Vagina (tissue), 2 donors: Measurements from ENCODE around the gene KPTN.

Experiments
- POLR2AphosphoS5 ChIP-seq, 2 donors: sonication (generic); formaldehyde crosslinking; IDR thresholded peaks; one replicate each; pipeline ENCODE4 v1.9.0; 2017; ENCODE audit warnings: antibody characterized with exemption in 2 of 2, mild to moderate bottlenecking in 2 of 2, low read depth in 1 of 2; ENCODE audit not compliant: insufficient read depth in 1 of 2
- TF ChIP-seq, protein P1 (sequence below), 3 experiments: fragments of 450-650 bp in 2 of 3; fragments of 200-600 bp in 1 of 3; sonication (generic) in 1 of 3; IDR thresholded peaks; one replicate each; pipeline ENCODE4 v1.5.1; 2017 to 2019; ENCODE audit warnings: antibody characterized with exemption in 3 of 3, mild to moderate bottlenecking in 2 of 3, moderate library complexity in 2 of 3

GRCh38 chr19:47493378-47494210, 9.6 kb upstream of the KPTN start:
- TF ChIP-seq, protein P1, sequence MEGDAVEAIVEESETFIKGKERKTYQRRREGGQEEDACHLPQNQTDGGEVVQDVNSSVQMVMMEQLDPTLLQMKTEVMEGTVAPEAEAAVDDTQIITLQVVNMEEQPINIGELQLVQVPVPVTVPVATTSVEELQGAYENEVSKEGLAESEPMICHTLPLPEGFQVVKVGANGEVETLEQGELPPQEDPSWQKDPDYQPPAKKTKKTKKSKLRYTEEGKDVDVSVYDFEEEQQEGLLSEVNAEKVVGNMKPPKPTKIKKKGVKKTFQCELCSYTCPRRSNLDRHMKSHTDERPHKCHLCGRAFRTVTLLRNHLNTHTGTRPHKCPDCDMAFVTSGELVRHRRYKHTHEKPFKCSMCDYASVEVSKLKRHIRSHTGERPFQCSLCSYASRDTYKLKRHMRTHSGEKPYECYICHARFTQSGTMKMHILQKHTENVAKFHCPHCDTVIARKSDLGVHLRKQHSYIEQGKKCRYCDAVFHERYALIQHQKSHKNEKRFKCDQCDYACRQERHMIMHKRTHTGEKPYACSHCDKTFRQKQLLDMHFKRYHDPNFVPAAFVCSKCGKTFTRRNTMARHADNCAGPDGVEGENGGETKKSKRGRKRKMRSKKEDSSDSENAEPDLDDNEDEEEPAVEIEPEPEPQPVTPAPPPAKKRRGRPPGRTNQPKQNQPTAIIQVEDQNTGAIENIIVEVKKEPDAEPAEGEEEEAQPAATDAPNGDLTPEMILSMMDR (IDR thresholded peaks at IDR 0.05): no peak
- no peak for TF ChIP-seq POLR2AphosphoS5 (IDR thresholded peaks at IDR 0.05; ENCODE audit: insufficient read depth in 1 of 2, low read depth in 1 of 2)
